SK-N-SH (cell line): Measurements from ENCODE around the gene ANO4. TPM values are rescaled to one million over a fixed set of nuclear protein-coding genes. Genes with fewer than 3 reads are reported as not detected.

Source experiments
- CTCF ChIA-PET: fragments of 300-600, 350-600 bp; formaldehyde crosslinking; extraction: SDS; loops from one replicate; lab custom pipeline; 2021; lab: Yijun Ruan, JAX
- POLR2A ChIA-PET: fragments of 350-600 bp; sonication (Branson Sonifier 250); formaldehyde crosslinking; extraction: SDS; loops from one replicate; lab custom pipeline; 2020; ENCODE audit warnings: antibody characterized with exemption, inconsistent platforms; lab: Yijun Ruan, JAX
- DNase-seq: peaks from one replicate; pipeline ENCODE4 v3.0.0; 2012
- H2AFZ ChIP-seq: fragments of 200-600 bp; sonication (generic); 2 replicates; pipeline ENCODE4 v1.8.1; 2016; ENCODE audit warnings: antibody characterized with exemption, mild to moderate bottlenecking, low read depth
- H3F3A ChIP-seq: fragments of 200-600 bp; sonication (generic); replicated peaks from 2 replicates; pipeline ENCODE3; 2016; ENCODE audit warnings: antibody characterized with exemption, mild to moderate bottlenecking; ENCODE audit not compliant: insufficient read depth
- H3K27ac ChIP-seq, 2 experiments: fragments of 200-500 bp in 1 of 2; fragments of 200-600 bp in 1 of 2; sonication (Bioruptor generic) in 1 of 2; sonication (generic), shearing (Covaris generic) in 1 of 2; 2 replicates each; pipeline versions ENCODE4 v1.5.1 to v1.6.1; 2014 to 2016; ENCODE audit warnings: low read depth in 2 of 2, inconsistent platforms in 1 of 2, low read length in 1 of 2, mild to moderate bottlenecking in 1 of 2, mixed read lengths in 1 of 2
- H3K27me3 ChIP-seq: fragments of 200-600 bp; sonication (generic), shearing (Covaris generic); 2 replicates; pipeline ENCODE4 v1.6.1; 2016; ENCODE audit warnings: mixed run types; ENCODE audit not compliant: insufficient read depth
- H3K36me3 ChIP-seq, 2 experiments: fragments of 200-500 bp in 1 of 2; fragments of 200-600 bp in 1 of 2; sonication (Bioruptor generic) in 1 of 2; sonication (generic) in 1 of 2; replicated peaks in 1 of 2; 2 replicates each; pipeline versions ENCODE3 to v1.5.1; 2014 to 2016; ENCODE audit warnings: low read length in 1 of 2, mild to moderate bottlenecking in 1 of 2; ENCODE audit not compliant: insufficient read depth in 2 of 2, control insufficient read depth in 1 of 2
- H3K4me1 ChIP-seq, 2 experiments: fragments of 200-500 bp in 1 of 2; fragments of 200-600 bp in 1 of 2; sonication (Bioruptor generic) in 1 of 2; sonication (generic), shearing (Covaris generic) in 1 of 2; 2 replicates each; pipeline versions ENCODE4 v1.5.1 to v1.6.1; 2014 to 2016; ENCODE audit warnings: low read depth in 1 of 2, low read length in 1 of 2, mixed run types in 1 of 2; ENCODE audit not compliant: insufficient read depth in 2 of 2, control insufficient read depth in 1 of 2
- H3K4me2 ChIP-seq: fragments of 200-600 bp; sonication (generic), shearing (Covaris generic); 2 replicates; pipeline ENCODE4 v1.6.1; 2017; ENCODE audit warnings: mixed run types
- H3K4me3 ChIP-seq, 2 experiments: fragments of 200-500 bp in 1 of 2; fragments of 200-600 bp in 1 of 2; sonication (Bioruptor generic) in 1 of 2; sonication (generic), shearing (Covaris generic) in 1 of 2; 2 replicates each; pipeline versions ENCODE4 v1.5.1 to v1.8.1; 2014 to 2016; ENCODE audit warnings: low read depth in 2 of 2, inconsistent platforms in 1 of 2, low read length in 1 of 2, mild to moderate bottlenecking in 1 of 2, mixed read lengths in 1 of 2, moderate library complexity in 1 of 2
- H3K79me2 ChIP-seq: fragments of 200-600 bp; sonication (generic); 2 replicates; pipeline ENCODE4 v1.8.1; 2017; ENCODE audit warnings: mild to moderate bottlenecking; ENCODE audit not compliant: insufficient read depth
- H3K9ac ChIP-seq: fragments of 200-600 bp; sonication (generic); 2 replicates; pipeline ENCODE4 v1.6.1; 2017; ENCODE audit warnings: mixed run types
- H3K9me2 ChIP-seq: fragments of 200-600 bp; sonication (generic); 2 replicates; pipeline ENCODE4 v1.6.1; 2017; ENCODE audit warnings: mixed run types
- H3K9me3 ChIP-seq: fragments of 200-600 bp; sonication (generic); 2 replicates; pipeline ENCODE4 v1.6.1; 2017; ENCODE audit warnings: mixed run types, mild to moderate bottlenecking, moderate library complexity
- H4K20me1 ChIP-seq: fragments of 200-600 bp; sonication (generic); 2 replicates; pipeline ENCODE4 v1.6.1; 2017; ENCODE audit warnings: mild to moderate bottlenecking, mixed run types; ENCODE audit not compliant: insufficient read depth
- CHD2 ChIP-seq: fragments of 150-350 bp; IDR thresholded peaks from 2 replicates; pipeline ENCODE4 v1.6.1; 2018; ENCODE audit warnings: low read length; ENCODE audit not compliant: partially characterized antibody
- ELF1 ChIP-seq: IDR thresholded peaks from 2 replicates; pipeline ENCODE4 v1.4.0; 2012
- EP300 ChIP-seq, 2 experiments: IDR thresholded peaks; 2 replicates each; pipeline versions ENCODE4 v1.4.0 to v1.6.1; 2012; ENCODE audit warnings: borderline replicate concordance in 1 of 2, low read depth in 1 of 2, low read length in 1 of 2
- FOXM1 ChIP-seq: IDR thresholded peaks from 2 replicates; pipeline ENCODE4 v1.4.0; 2012; ENCODE audit warnings: low read depth, mild to moderate bottlenecking
- GATA2 ChIP-seq: sonication (generic); formaldehyde crosslinking; IDR thresholded peaks from 2 replicates; pipeline ENCODE4 v1.5.0; 2020; ENCODE audit warnings: mild to moderate bottlenecking, missing genetic modification reagents
- MXI1 ChIP-seq: IDR thresholded peaks from 2 replicates; pipeline ENCODE4 v1.6.1; 2012; ENCODE audit warnings: mild to moderate bottlenecking, low read depth, low read length, improper control_type of control experiment
- NFIC ChIP-seq: IDR thresholded peaks from 2 replicates; pipeline ENCODE4 v1.4.0; 2012; ENCODE audit warnings: borderline replicate concordance
- NRF1 ChIP-seq: IDR thresholded peaks from 2 replicates; pipeline ENCODE4 v1.6.1; 2012; ENCODE audit warnings: low read depth, mild to moderate bottlenecking, low read length
- POLR2AphosphoS5 ChIP-seq: IDR thresholded peaks from 2 replicates; pipeline ENCODE4 v1.6.1; 2012; ENCODE audit warnings: low read depth, low read length
- RAD21 ChIP-seq: IDR thresholded peaks from 2 replicates; pipeline ENCODE4 v1.6.1; 2012; ENCODE audit warnings: mild to moderate bottlenecking, low read length
- RCOR1 ChIP-seq: fragments of 150-350 bp; IDR thresholded peaks from 2 replicates; pipeline ENCODE4 v1.6.1; 2017; ENCODE audit warnings: antibody characterized with exemption, low read length
- RFX5 ChIP-seq: IDR thresholded peaks from 2 replicates; pipeline ENCODE4 v1.6.1; 2012; ENCODE audit warnings: mild to moderate bottlenecking, improper control_type of control experiment, low read length
- RXRA ChIP-seq: IDR thresholded peaks from 2 replicates; pipeline ENCODE4 v1.4.0; 2012; ENCODE audit warnings: low read depth, mild to moderate bottlenecking, borderline replicate concordance
- SIN3A ChIP-seq: IDR thresholded peaks from 2 replicates; pipeline ENCODE4 v1.6.1; 2012; ENCODE audit warnings: low read depth, mild to moderate bottlenecking, low read length, moderate library complexity, borderline replicate concordance
- SMC3 ChIP-seq: IDR thresholded peaks from 2 replicates; pipeline ENCODE4 v1.6.1; 2012; ENCODE audit warnings: low read depth, low read length, improper control_type of control experiment
- TCF12 ChIP-seq: IDR thresholded peaks from 2 replicates; pipeline ENCODE4 v1.4.0; 2012
- USF1 ChIP-seq: IDR thresholded peaks from 2 replicates; pipeline ENCODE4 v1.4.0; 2012; ENCODE audit warnings: low read depth, borderline replicate concordance
- WGBS: methylation state at CpG from one replicate; pipeline ENCODE4 v1.1.6; 2017; ENCODE audit warnings: low lambda C conversion rate; 5-methylcytosine and 5-hydroxymethylcytosine counted together
- polyA plus RNA-seq, 3 experiments: library from polyadenylated mRNA; depleted of rRNA; stranded (reverse); fragments of >200 nt; gene quantifications; 2 replicates each; pipeline ENCODE4 v1.2.3, GENCODE V29; 2012
- TF ChIP-seq, protein P1 (sequence below): IDR thresholded peaks from 2 replicates; pipeline ENCODE4; 2012
- TF ChIP-seq, protein P2 (sequence below): IDR thresholded peaks from 2 replicates; pipeline ENCODE4 v1.4.0; 2012; ENCODE audit warnings: low read depth, borderline replicate concordance
- TF ChIP-seq, protein P3 (sequence below): IDR thresholded peaks from 2 replicates; pipeline ENCODE4 v1.4.0; 2012; ENCODE audit warnings: low read depth

ANO4 gene
- polyA plus RNA-seq, 1 of the 3 experiments (the other 2 are of a cell fraction), result 9.4 TPM

DNA sequence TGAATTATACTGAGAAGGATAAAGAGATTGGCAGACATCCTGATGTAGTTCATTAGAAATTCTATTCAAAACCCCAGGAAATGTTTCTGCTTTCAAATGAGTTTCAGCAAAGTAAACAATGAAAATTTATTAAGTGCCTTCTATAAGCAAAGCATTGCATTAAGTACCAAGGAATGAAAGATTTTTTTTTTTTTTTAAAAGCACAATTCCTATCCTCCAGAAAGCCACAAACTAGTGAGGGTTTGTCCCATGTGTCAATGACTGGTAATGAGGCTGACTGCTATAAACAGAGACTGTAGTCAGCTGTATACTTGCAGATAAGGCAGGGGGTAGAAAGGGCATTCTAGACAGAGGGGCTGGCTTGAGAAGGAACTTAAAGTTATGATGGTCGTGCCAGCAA is 6.7 kb downstream of the ANO4 start:
- POLR2A ChIA-PET, result no interaction called here
- H3K9ac ChIP-seq, result no peak overlapping the region

DNA sequence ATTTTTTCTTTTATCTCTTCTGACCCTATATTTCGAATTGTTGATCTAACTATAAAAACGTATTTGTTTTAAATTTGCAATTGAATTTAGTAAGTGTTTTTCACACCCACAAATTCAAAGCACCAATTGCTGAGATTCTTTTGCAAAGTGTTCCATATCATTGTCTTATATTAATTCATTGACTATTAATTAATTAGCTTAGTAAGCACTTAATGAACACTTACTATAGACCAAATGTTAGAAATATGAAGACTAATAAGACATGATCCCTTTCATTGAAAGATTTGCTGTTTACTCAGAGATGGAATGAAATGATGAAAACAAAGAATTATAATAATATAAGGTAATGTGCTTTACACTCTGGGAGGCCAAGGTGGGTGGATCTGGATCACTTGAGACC is 14.2 kb downstream of the ANO4 start:
- H3K36me3 ChIP-seq, result no peaks in the 10 kb centered on the region
- POLR2A ChIA-PET, result no interaction called here
- WGBS, result 44% methylated on average over 2 of the region's 2 CpGs
- TF ChIP-seq, protein P1, sequence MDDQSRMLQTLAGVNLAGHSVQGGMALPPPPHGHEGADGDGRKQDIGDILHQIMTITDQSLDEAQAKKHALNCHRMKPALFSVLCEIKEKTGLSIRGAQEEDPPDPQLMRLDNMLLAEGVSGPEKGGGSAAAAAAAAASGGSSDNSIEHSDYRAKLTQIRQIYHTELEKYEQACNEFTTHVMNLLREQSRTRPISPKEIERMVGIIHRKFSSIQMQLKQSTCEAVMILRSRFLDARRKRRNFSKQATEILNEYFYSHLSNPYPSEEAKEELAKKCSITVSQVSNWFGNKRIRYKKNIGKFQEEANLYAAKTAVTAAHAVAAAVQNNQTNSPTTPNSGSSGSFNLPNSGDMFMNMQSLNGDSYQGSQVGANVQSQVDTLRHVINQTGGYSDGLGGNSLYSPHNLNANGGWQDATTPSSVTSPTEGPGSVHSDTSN, result no peak
- TF ChIP-seq EP300 (IDR thresholded peaks at IDR 0.05; ENCODE audit: borderline replicate concordance in 1 of 2, low read depth in 1 of 2, low read length in 1 of 2) (no peak), RCOR1 (no peak), TCF12 (no peak), SIN3A (no peak), RAD21 (no peak), SMC3 (no peak)
- TF ChIP-seq, protein P2, sequence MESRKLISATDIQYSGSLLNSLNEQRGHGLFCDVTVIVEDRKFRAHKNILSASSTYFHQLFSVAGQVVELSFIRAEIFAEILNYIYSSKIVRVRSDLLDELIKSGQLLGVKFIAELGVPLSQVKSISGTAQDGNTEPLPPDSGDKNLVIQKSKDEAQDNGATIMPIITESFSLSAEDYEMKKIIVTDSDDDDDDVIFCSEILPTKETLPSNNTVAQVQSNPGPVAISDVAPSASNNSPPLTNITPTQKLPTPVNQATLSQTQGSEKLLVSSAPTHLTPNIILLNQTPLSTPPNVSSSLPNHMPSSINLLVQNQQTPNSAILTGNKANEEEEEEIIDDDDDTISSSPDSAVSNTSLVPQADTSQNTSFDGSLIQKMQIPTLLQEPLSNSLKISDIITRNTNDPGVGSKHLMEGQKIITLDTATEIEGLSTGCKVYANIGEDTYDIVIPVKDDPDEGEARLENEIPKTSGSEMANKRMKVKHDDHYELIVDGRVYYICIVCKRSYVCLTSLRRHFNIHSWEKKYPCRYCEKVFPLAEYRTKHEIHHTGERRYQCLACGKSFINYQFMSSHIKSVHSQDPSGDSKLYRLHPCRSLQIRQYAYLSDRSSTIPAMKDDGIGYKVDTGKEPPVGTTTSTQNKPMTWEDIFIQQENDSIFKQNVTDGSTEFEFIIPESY, result no peak

More for the DNA sequence above, 6.7 kb downstream of the ANO4 start:
- no peaks in the 10 kb centered on the region for H3K9me3 ChIP-seq
- no peaks in the 10 kb centered on the region for H3K9me2 ChIP-seq
- no peaks in the 10 kb centered on the region for H3K27me3 ChIP-seq
- peaks cover 0 to 7% of the 10 kb centered on the region in 2 experiments; a peak in 1 of 4 replicates for H3K4me1 ChIP-seq
- H4K20me1 ChIP-seq, result no peaks in the 10 kb centered on the region
- no peak for DNase-seq
- H3K4me2 ChIP-seq, result no peak overlapping the region
- H3F3A ChIP-seq, result no peaks in the 10 kb centered on the region
- H3K36me3 ChIP-seq, result no peaks in the 10 kb centered on the region
- peaks cover 5% of the 10 kb centered on the region; the same call in 1 of the 2 replicates for H3K79me2 ChIP-seq
- no peak overlapping the region for H3K4me3 ChIP-seq
- H3K27ac ChIP-seq, result peak overlapping the region in 1 of 2 experiments; percentile 46; a peak in 1 of 4 replicates
- no peak overlapping the region for H2AFZ ChIP-seq
- CTCF ChIA-PET, result no interaction called here
- TF ChIP-seq POLR2AphosphoS5, result no peak
- no peak for TF ChIP-seq TCF12
- TF ChIP-seq, protein P3, sequence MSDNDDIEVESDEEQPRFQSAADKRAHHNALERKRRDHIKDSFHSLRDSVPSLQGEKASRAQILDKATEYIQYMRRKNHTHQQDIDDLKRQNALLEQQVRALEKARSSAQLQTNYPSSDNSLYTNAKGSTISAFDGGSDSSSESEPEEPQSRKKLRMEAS, result no peak
- TF ChIP-seq NFIC, result no peak
- TF ChIP-seq SIN3A, result no peak
- no peak for TF ChIP-seq CHD2
- TF ChIP-seq SMC3, result no peak
- no peak for TF ChIP-seq RXRA
- TF ChIP-seq ELF1, result no peak
- TF ChIP-seq, protein P1, result no peak
- no peak for TF ChIP-seq RAD21
- no peak for TF ChIP-seq USF1
- TF ChIP-seq NRF1, result no peak
- TF ChIP-seq MXI1, result no peak
- TF ChIP-seq, protein P2, result no peak
- TF ChIP-seq GATA2 (CRISPR knock-in tag), result no peak
- no peak for TF ChIP-seq RFX5
- no peak for TF ChIP-seq FOXM1
- 27% methylated on average over 1 of the region's 1 CpG for WGBS

More for the DNA sequence above, 14.2 kb downstream of the ANO4 start:
- Histone ChIP-seq H3F3A (no peaks in the 10 kb centered on the region), H3K27ac (no peak overlapping the region), H2AFZ (no peak overlapping the region), H3K4me3 (no peak overlapping the region), H3K9me3 (no peaks in the 10 kb centered on the region), H3K27me3 (no peaks in the 10 kb centered on the region), H3K4me2 (no peak overlapping the region), H3K4me1 (no peaks in the 10 kb centered on the region), H4K20me1 (no peaks in the 10 kb centered on the region), H3K9me2 (no peaks in the 10 kb centered on the region), H3K9ac (no peak overlapping the region), H3K79me2 (peaks cover 3% of the 10 kb centered on the region; the same call in 1 of the 2 replicates)
- no peak for DNase-seq
- CTCF ChIA-PET, result no interaction called here
